Loucy (cell line): ENCODE results near the gene ZSWIM5.

Experiments used
- H2AFZ ChIP-seq: fragments of 200-600 bp; sonication (generic); 2 replicates; pipeline ENCODE4 v1.6.0; 2016; ENCODE audit warnings: antibody characterized with exemption, mild to moderate bottlenecking, low read length, moderate library complexity
- H3F3A ChIP-seq: fragments of 200-600 bp; 2 replicates; pipeline ENCODE4 v1.6.0; 2016; ENCODE audit warnings: antibody characterized with exemption, low read depth, mild to moderate bottlenecking
- H3K27me3 ChIP-seq: fragments of 200-600 bp; sonication (generic); 2 replicates; pipeline ENCODE4 v1.6.1; 2014; ENCODE audit warnings: low read length, mild to moderate bottlenecking; ENCODE audit not compliant: insufficient read depth, poor library complexity, severe bottlenecking
- H3K36me3 ChIP-seq: fragments of 200-600 bp; sonication (generic); 2 replicates; pipeline ENCODE4 v1.6.1; 2016; ENCODE audit warnings: low read length; ENCODE audit not compliant: insufficient read depth
- H3K4me1 ChIP-seq: fragments of 200-600 bp; sonication (generic); 2 replicates; pipeline ENCODE4 v1.5.1; 2014; ENCODE audit warnings: low read length, mild to moderate bottlenecking; ENCODE audit not compliant: insufficient read depth, poor library complexity, severe bottlenecking
- H3K4me2 ChIP-seq: fragments of 200-600 bp; sonication (generic); 2 replicates; pipeline ENCODE4 v1.6.0; 2014; ENCODE audit warnings: antibody characterized with exemption, low read length, low read depth, mild to moderate bottlenecking; ENCODE audit not compliant: poor library complexity, severe bottlenecking
- H3K4me3 ChIP-seq: fragments of 200-600 bp; sonication (generic); 2 replicates; pipeline ENCODE4 v1.5.1; 2014; ENCODE audit warnings: low read length, mild to moderate bottlenecking, mixed read lengths; ENCODE audit not compliant: poor library complexity, severe bottlenecking
- H3K79me2 ChIP-seq: fragments of 200-600 bp; sonication (generic); 2 replicates; pipeline ENCODE4 v1.6.1; 2014; ENCODE audit warnings: low read length; ENCODE audit not compliant: insufficient read depth
- H3K9ac ChIP-seq: fragments of 200-600 bp; sonication (generic); 2 replicates; pipeline ENCODE4 v1.6.0; 2014; ENCODE audit warnings: mild to moderate bottlenecking, low read depth, low read length, moderate library complexity; ENCODE audit not compliant: poor library complexity, severe bottlenecking
- H3K9me2 ChIP-seq: fragments of 200-600 bp; sonication (generic); replicated peaks from 2 replicates; pipeline ENCODE4 v1.6.1; 2016; ENCODE audit warnings: low read depth, low read length, mixed read lengths
- H3K9me3 ChIP-seq: fragments of 200-600 bp; sonication (generic); 2 replicates; pipeline ENCODE4 v1.6.1; 2014; ENCODE audit warnings: mild to moderate bottlenecking, antibody characterized with exemption, low read length, low read depth; ENCODE audit not compliant: insufficient read depth
- H4K20me1 ChIP-seq: fragments of 200-600 bp; sonication (generic); 2 replicates; pipeline ENCODE4 v1.6.0; 2014; ENCODE audit warnings: antibody characterized with exemption, low read length, mild to moderate bottlenecking; ENCODE audit not compliant: insufficient read depth, poor library complexity, severe bottlenecking
- EZH2phosphoT487 ChIP-seq: fragments of 200-600 bp; IDR thresholded peaks from 2 replicates; pipeline ENCODE4 v1.6.1; 2018; ENCODE audit warnings: antibody characterized with exemption, mild to moderate bottlenecking, moderate library complexity, borderline replicate concordance
- TF ChIP-seq, protein P1 (sequence below): fragments of 200-600 bp; sonication (generic); conservative IDR thresholded peaks from 2 replicates; pipeline ENCODE4 v1.5.1; 2014; ENCODE audit warnings: mild to moderate bottlenecking, antibody characterized with exemption, low read length

The ZSWIM5 gene

DNA sequence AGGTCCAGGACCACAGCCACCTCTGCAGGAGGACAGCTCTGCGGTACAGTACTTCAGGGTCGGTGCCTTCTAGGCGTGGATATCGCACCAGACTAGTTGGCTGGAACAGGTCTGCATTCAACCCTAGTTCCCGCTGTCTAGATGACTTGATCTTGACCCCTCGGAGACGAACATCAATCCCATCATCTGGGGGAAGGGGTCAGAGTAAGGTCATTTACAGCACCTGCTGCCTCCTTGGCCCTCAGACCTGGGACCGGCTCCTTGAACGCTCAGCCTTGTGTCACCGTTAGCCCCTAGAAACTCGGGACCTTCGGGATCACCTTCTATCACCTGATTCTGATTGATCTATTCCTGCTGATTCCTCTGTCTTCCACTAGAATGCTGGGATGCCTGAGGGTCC lies 197.9 kb downstream of the ZSWIM5 start:
- H3K79me2 ChIP-seq = peaks cover 12% of the 10 kb centered on the region
- TF ChIP-seq, protein P1, sequence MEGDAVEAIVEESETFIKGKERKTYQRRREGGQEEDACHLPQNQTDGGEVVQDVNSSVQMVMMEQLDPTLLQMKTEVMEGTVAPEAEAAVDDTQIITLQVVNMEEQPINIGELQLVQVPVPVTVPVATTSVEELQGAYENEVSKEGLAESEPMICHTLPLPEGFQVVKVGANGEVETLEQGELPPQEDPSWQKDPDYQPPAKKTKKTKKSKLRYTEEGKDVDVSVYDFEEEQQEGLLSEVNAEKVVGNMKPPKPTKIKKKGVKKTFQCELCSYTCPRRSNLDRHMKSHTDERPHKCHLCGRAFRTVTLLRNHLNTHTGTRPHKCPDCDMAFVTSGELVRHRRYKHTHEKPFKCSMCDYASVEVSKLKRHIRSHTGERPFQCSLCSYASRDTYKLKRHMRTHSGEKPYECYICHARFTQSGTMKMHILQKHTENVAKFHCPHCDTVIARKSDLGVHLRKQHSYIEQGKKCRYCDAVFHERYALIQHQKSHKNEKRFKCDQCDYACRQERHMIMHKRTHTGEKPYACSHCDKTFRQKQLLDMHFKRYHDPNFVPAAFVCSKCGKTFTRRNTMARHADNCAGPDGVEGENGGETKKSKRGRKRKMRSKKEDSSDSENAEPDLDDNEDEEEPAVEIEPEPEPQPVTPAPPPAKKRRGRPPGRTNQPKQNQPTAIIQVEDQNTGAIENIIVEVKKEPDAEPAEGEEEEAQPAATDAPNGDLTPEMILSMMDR = no peak
- TF ChIP-seq EZH2phosphoT487 = no peak
- H3F3A ChIP-seq = no peaks in the 10 kb centered on the region
- no peaks in the 10 kb centered on the region for H3K27me3 ChIP-seq
- peaks cover 24% of the 10 kb centered on the region for H3K4me1 ChIP-seq
- no peak overlapping the region for H3K4me3 ChIP-seq
- no peak overlapping the region for H3K4me2 ChIP-seq
- no peaks in the 10 kb centered on the region for H3K9me2 ChIP-seq
- no peak overlapping the region for H3K9ac ChIP-seq
- no peaks in the 10 kb centered on the region for H4K20me1 ChIP-seq
- no peaks in the 10 kb centered on the region for H3K9me3 ChIP-seq
- no peak overlapping the region for H2AFZ ChIP-seq
- peaks cover 14% of the 10 kb centered on the region; the same call in 1 of the 2 replicates for H3K36me3 ChIP-seq

DNA sequence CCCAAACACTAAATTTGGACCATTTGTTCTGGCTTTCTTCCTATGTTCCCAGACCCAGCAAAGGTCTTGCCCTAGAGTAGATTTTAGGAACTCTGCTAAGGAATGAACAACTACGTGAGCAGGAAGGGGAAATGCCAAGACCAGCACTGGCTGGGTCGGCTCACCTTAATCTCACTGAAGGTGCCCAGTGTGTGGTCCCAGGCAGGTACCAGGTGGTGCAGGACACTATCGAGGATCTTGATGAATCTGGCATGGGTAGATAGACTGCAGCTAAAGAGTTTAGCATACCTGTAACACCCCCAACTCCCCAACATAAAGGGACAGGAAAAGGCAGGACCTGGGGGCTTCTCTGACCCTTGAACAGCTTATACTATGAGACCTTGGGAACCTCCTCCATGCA lies 198.3 kb downstream of the ZSWIM5 start:
- no peaks in the 10 kb centered on the region for H3K9me3 ChIP-seq
- TF ChIP-seq EZH2phosphoT487 = no peak
- TF ChIP-seq, protein P1 = no peak
- H3K9me2 ChIP-seq = no peaks in the 10 kb centered on the region
- H3K4me3 ChIP-seq = no peak overlapping the region
- H3F3A ChIP-seq = no peaks in the 10 kb centered on the region
- H3K9ac ChIP-seq = no peak overlapping the region
- no peak overlapping the region for H3K4me2 ChIP-seq
- no peak overlapping the region for H2AFZ ChIP-seq
- H3K79me2 ChIP-seq = peaks cover 12% of the 10 kb centered on the region
- no peaks in the 10 kb centered on the region for H3K27me3 ChIP-seq
- H4K20me1 ChIP-seq = no peaks in the 10 kb centered on the region
- H3K36me3 ChIP-seq = peaks cover 18% of the 10 kb centered on the region; the same call in 1 of the 2 replicates
- peaks cover 20% of the 10 kb centered on the region for H3K4me1 ChIP-seq

DNA sequence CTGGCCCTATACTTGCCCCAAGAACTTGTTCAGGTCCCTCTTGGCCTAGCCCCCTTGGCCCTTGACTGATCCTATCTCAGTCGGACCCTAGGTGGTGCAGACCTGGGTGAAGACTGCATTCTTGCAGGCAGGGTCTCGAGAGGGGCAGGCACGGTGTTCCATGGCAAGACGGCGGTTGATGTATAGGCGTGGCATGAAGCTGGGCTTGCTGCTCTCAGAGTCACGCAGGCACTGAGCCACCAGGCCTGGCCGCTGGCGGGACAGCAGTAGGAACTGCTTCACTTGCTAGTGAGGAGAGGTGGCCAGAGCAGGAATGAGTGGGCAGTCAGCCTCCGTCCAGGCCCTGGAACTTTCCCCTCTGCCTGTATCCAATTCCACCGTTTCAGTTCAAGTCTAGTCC lies 199.1 kb downstream of the ZSWIM5 start:
- Histone ChIP-seq H3K4me1 (peaks cover 17% of the 10 kb centered on the region), H3K4me3 (no peak overlapping the region), H3K9me2 (no peaks in the 10 kb centered on the region), H4K20me1 (no peaks in the 10 kb centered on the region), H3K9ac (no peak overlapping the region), H3K79me2 (peaks cover 12% of the 10 kb centered on the region), H3K9me3 (no peaks in the 10 kb centered on the region), H2AFZ (no peak overlapping the region), H3F3A (no peaks in the 10 kb centered on the region), H3K4me2 (no peak overlapping the region), H3K36me3 (peaks cover 19% of the 10 kb centered on the region; the same call in 1 of the 2 replicates), H3K27me3 (no peaks in the 10 kb centered on the region)
- TF ChIP-seq EZH2phosphoT487 = no peak
- TF ChIP-seq, protein P1 = no peak
